ENCODE data around the gene SPEF2. TPM values are rescaled to one million over a fixed set of nuclear protein-coding genes. Genes with fewer than 3 reads are reported as not detected.

The SPEF2 gene
- total RNA-seq, 1 experiment from 2014 or later = 4.0 TPM

GRCh38 chr5:35600591-35600990, 17.1 kb upstream of the SPEF2 start:
- Histone ChIP-seq H3K9me3 (no peaks in the 10 kb centered on the region), H3K27me3 (replicated peaks; ENCODE audit: control insufficient read depth, insufficient read depth, low read length) (no peaks in the 10 kb centered on the region), H3K36me3 (ENCODE audit: control insufficient read depth, insufficient read depth, low read length) (no peaks in the 10 kb centered on the region), H3K4me1 (no peaks in the 10 kb centered on the region), H3K4me3 (ENCODE audit: low read depth, low read length) (no peak overlapping the region)
- DNase-seq = no peak
- H3K9me3 Mint-ChIP-seq (ENCODE audit: unreplicated experiment) = peaks cover 9% of the 10 kb centered on the region
- intact Hi-C loops (cut with micrococcal nuclease; ENCODE audit: unreplicated experiment) = no loop called here
- H3K27me3 Mint-ChIP-seq (ENCODE audit: insufficient read depth, unreplicated experiment) = peaks cover 5% of the 10 kb centered on the region
- H3K36me3 Mint-ChIP-seq (ENCODE audit: insufficient read depth, unreplicated experiment) = no peaks in the 10 kb centered on the region
- no peaks in the 10 kb centered on the region for H3K4me1 Mint-ChIP-seq (ENCODE audit: low read depth, unreplicated experiment)
- TF ChIP-seq, protein P1, sequence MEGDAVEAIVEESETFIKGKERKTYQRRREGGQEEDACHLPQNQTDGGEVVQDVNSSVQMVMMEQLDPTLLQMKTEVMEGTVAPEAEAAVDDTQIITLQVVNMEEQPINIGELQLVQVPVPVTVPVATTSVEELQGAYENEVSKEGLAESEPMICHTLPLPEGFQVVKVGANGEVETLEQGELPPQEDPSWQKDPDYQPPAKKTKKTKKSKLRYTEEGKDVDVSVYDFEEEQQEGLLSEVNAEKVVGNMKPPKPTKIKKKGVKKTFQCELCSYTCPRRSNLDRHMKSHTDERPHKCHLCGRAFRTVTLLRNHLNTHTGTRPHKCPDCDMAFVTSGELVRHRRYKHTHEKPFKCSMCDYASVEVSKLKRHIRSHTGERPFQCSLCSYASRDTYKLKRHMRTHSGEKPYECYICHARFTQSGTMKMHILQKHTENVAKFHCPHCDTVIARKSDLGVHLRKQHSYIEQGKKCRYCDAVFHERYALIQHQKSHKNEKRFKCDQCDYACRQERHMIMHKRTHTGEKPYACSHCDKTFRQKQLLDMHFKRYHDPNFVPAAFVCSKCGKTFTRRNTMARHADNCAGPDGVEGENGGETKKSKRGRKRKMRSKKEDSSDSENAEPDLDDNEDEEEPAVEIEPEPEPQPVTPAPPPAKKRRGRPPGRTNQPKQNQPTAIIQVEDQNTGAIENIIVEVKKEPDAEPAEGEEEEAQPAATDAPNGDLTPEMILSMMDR (IDR thresholded peaks at IDR 0.05; ENCODE audit: insufficient read depth in 1 of 2, low read depth in 1 of 2, low read length in 1 of 2, severe bottlenecking in 1 of 2, unreplicated experiment in 1 of 2) = no peak
- no peak overlapping the region for H3K4me3 Mint-ChIP-seq (ENCODE audit: unreplicated experiment)
- ChIA-PET POLR2A (no interaction called here), CTCF (no interaction called here)
- BruUV-seq (replicated peaks) = no TSS peak
- H3K27ac Mint-ChIP-seq (ENCODE audit: unreplicated experiment) = no peak overlapping the region

GRCh38 chr5:35608881-35609779, 8.5 kb upstream of the SPEF2 start:
- Mint-ChIP-seq H3K9me3 (ENCODE audit: unreplicated experiment) (peaks cover 27% of the 10 kb centered on the region), H3K36me3 (ENCODE audit: insufficient read depth, unreplicated experiment) (no peaks in the 10 kb centered on the region), H3K27ac (ENCODE audit: unreplicated experiment) (peak overlapping the region; percentile 55), H3K4me3 (ENCODE audit: unreplicated experiment) (no peak overlapping the region), H3K4me1 (ENCODE audit: low read depth, unreplicated experiment) (peaks cover 5% of the 10 kb centered on the region), H3K27me3 (ENCODE audit: insufficient read depth, unreplicated experiment) (no peaks in the 10 kb centered on the region)
- Histone ChIP-seq H3K4me3 (ENCODE audit: low read depth, low read length) (no peak overlapping the region), H3K4me1 (peaks cover 8% of the 10 kb centered on the region; the same call in 1 of the 2 replicates), H3K27me3 (replicated peaks; ENCODE audit: control insufficient read depth, insufficient read depth, low read length) (no peaks in the 10 kb centered on the region), H3K36me3 (ENCODE audit: control insufficient read depth, insufficient read depth, low read length) (no peaks in the 10 kb centered on the region), H3K9me3 (no peaks in the 10 kb centered on the region)
- ChIA-PET POLR2A (no interaction called here), CTCF (no interaction called here)
- DNase-seq = no peak
- TF ChIP-seq, protein P1 (IDR thresholded peaks at IDR 0.05; ENCODE audit: insufficient read depth in 1 of 2, low read depth in 1 of 2, low read length in 1 of 2, severe bottlenecking in 1 of 2, unreplicated experiment in 1 of 2) = no peak
- intact Hi-C loops (cut with micrococcal nuclease; ENCODE audit: unreplicated experiment) = no loop called here
- BruUV-seq (replicated peaks) = no TSS peak

- Mint-ChIP-seq H3K27me3 (ENCODE audit: insufficient read depth, unreplicated experiment) (peaks cover 3% of the 10 kb centered on the region), H3K9me3 (ENCODE audit: unreplicated experiment) (peaks cover 17% of the 10 kb centered on the region), H3K4me1 (ENCODE audit: low read depth, unreplicated experiment) (no peaks in the 10 kb centered on the region), H3K4me3 (ENCODE audit: unreplicated experiment) (no peak overlapping the region), H3K36me3 (ENCODE audit: insufficient read depth, unreplicated experiment) (no peaks in the 10 kb centered on the region), H3K27ac (ENCODE audit: unreplicated experiment) (no peak overlapping the region)
- TF ChIP-seq, protein P1 (IDR thresholded peaks at IDR 0.05; ENCODE audit: insufficient read depth in 1 of 2, low read depth in 1 of 2, low read length in 1 of 2, severe bottlenecking in 1 of 2, unreplicated experiment in 1 of 2) = no peak
- DNase-seq = no peak
- BruUV-seq (replicated peaks) = no TSS peak
- POLR2A ChIA-PET = no interaction called here
- intact Hi-C loops (cut with micrococcal nuclease; ENCODE audit: unreplicated experiment) = loop anchor here (1.0 kb wide), 1 partner anchor 309 kb away; no protein-coding TSS in a partner anchor
- no peaks in the 10 kb centered on the region for H3K27me3 ChIP-seq (replicated peaks; ENCODE audit: control insufficient read depth, insufficient read depth, low read length)
- no peak overlapping the region for H3K4me3 ChIP-seq (ENCODE audit: low read depth, low read length)
- no peaks in the 10 kb centered on the region for H3K4me1 ChIP-seq
- CTCF ChIA-PET = no interaction called here
- no peaks in the 10 kb centered on the region for H3K36me3 ChIP-seq (ENCODE audit: control insufficient read depth, insufficient read depth, low read length)
- H3K9me3 ChIP-seq = no peaks in the 10 kb centered on the region; the same call in 1 of the 2 replicates
Measured at GRCh38 chr5:35617060-35617434, 616 bp upstream of the SPEF2 start.

Data from Caco-2 (cell line).